ENCODE data around the gene KPTN.
A peak's percentile ranks its signal among the peaks of the same experiment; 100 is the strongest.

Gene KPTN

GRCh38 chr19:47508721-47509120 is 24.7 kb upstream of the KPTN start:
- no peak for DNase-seq

GRCh38 chr19:47507924-47508553 is 24.0 kb upstream of the KPTN start:
- DNase-seq: peak; percentile 82

DNA sequence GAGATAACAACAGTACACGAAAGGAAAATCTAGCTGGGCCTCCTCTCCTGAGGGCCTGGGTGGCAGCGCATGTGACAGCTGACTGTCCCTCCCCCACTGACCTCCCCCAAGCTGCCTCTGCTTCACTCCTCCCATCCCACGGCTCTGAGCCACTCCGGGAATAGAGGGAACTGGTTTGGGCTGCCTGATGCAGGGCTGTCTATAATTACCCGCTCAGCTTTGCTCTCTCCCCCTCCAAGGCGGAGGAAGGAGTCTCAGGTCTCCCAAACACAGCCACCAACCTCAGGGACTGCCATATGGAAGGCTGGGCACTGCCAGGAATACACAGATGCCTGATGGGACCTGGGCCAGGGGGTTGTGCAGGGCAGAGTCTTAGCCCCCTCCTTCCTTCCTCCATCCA is 23.0 kb upstream of the KPTN start:
- DNase-seq: peak; percentile 88

DNA sequence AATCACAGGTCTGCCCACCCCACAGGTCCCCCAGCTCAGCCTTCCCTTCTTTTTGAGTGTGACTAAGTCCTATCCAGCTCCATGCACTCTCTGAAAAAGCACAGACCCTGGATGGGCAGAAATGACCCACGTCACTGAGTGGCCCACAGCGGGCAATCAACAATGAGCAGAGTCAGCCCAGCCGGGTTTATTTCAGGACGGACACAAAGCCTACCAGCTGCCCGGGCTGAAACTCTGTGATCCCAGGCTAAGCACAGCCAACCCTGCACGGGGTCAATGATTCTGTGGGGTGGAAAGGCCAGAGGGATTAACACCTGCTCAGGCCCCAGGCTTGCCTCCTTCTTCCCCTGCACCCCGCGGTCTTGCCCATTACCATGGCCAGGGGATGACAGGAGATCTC is 22.4 kb upstream of the KPTN start:
- DNase-seq: no peak

DNA sequence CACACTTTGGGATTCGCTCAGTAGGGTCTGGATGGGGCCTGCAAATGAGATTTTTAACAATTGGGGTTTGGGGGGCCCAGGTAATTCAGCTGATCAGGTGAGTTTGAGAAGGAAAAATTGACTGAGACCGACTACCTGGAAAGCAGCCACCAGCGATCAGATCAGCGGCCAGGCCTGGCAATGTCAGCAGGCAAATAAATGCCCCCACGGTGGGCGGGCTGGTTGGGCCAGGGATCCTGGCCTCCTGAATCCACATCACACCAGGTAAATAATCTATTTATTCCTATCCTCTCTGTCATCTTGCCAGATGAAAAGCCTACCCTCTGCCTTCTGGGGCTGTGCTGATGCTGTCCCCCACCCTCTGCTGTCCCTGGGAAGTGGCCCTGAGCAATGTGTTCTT is 21.5 kb upstream of the KPTN start:
- DNase-seq: no peak

DNA sequence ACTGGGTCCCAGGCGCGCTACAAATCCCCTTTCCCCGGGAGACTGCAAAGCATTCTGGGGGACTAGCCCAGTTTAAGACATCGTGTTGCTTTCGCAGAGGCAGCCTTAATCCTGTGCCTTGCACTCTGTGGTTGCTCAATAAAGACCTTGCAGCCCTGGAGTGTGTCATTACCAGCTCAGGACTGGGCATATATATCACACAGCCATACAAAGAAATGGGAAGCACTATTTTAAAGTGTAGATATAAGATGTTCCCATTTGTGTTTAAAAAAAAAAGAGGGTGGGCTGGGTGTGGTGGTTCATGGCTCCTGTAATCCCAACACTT is 19.8 kb upstream of the KPTN start:
- no peak for DNase-seq

DNA sequence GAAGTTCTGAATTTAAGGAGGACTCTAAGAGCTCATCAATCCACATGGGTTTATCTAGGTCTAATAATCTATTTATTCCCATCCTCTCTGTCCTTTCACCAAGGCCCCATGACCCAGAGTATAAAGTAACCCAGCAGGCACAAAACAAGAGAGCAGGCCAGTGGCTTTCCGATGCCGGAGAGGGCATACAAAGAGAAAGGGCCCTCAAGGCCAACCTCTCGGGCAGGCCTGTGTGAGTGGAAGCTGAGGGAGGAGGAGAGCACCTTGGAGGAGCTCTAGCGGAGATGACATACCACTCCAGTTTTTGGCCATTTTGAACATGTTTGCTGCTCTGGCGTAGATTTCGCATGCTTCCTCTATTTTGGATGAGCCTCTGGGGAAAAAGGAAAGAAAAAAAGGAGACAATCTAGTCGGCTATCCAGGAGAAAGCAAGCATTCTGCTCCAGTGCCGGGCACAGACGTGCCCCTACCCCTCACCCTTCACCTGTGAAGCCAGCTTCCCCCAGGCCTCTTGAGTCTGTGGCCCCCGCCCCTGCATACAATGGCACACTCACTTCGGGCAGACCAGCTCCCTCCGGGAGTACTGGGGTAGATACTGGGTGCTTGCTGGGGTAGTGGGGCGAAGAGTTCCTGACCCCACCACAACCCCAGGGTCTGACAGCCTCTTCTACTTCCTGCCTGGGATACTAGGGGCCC is 19.3 kb upstream of the KPTN start:
- no peak for DNase-seq

DNA sequence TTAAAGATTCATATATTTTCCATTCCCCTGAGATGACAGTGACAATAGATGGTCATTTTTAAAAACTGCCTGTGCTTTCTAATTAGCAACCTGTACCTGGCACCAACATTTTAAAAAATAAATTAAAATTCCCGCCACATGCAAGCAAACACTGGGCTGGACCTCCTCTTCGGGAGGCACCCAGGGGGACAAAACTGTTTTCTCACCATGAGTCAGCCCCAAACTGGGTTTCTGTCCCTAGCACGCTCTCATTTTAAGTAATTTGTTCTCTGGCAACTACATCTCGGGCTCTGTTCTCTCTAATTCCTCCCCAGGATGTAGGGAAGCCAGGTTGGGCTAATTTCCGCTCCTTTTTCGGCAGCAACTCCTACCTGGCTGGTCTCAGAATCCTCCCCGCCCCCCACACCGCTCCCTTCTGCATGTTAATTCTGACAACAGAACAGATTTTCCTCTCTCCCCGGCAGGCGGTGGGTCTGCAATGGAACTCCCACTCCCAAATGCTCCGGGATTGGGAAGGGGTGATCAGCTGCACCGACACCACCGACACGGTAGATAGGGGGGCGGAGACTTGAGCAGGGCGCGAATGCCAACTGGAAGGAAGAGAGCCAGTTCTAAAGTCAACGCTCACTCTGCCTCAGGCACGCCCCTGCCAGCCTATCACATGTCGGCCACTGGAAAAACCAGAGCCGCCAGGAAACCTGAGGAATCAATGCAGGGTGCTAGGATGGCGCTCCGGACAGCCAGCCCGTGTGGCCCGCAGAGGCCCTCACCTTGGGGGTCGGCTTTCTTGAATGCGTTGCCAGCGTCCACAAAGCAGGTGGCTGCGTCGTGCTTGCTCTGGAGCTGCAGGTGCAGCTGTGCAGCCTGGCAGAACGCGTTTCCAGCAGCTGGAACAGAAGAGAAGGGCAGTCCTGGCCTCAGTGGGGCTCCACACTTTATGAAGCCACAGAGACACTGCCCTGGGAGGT is 16.1 kb upstream of the KPTN start:
- peak; percentile 91 for DNase-seq

- DNase-seq: no peak
Measured at GRCh38 chr19:47499371-47499770, 15.4 kb upstream of the KPTN start.

DNA sequence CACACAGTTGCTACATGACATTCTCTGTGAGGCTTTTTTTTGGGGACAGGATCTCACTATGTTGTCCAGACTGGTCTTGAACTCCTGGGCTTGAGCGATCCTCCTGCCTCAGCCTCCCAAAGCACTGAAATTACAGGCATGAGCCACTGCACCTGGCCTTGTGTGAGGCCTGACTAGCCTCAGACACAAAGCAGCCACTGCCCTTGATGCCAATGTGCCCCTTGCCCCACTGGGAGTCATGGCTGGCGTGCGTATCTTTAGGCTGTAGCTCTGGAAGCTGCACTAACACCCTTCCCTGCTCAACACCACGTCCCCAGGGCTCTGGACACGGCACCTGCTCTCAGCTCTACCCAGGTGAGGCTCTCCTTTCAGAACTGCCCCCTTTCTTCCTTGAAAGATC is 14.5 kb upstream of the KPTN start:
- DNase-seq: no peak

GRCh38 chr19:47497821-47498520 is 14.0 kb upstream of the KPTN start:
- no peak for DNase-seq

GRCh38 chr19:47497050-47497766 is 13.2 kb upstream of the KPTN start:
- peak; percentile 64 for DNase-seq

GRCh38 chr19:47495478-47496372 is 11.7 kb upstream of the KPTN start:
- DNase-seq: peak; percentile 47

- DNase-seq: peak; percentile 94
Measured at GRCh38 chr19:47494729-47495128, 10.7 kb upstream of the KPTN start.

DNA sequence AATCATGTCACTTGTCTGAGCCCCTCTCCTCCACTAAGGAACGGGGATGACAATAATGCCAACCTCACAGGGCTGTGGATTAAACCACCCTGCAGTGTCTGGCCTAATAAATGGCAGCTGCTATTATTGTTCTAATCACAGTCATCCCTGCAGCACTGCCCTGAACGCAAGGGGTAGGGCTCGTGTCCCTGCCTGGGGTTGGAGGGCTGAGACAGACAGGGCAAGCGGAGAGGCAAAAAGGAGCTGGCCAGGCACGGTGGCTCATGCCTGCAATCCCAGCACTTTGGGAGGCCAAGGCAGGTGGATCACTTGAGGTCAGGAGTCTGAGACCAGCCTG is 10.2 kb upstream of the KPTN start:
- no peak for DNase-seq

- no peak for DNase-seq
Measured at GRCh38 chr19:47493378-47494210, 9.6 kb upstream of the KPTN start.

DNA sequence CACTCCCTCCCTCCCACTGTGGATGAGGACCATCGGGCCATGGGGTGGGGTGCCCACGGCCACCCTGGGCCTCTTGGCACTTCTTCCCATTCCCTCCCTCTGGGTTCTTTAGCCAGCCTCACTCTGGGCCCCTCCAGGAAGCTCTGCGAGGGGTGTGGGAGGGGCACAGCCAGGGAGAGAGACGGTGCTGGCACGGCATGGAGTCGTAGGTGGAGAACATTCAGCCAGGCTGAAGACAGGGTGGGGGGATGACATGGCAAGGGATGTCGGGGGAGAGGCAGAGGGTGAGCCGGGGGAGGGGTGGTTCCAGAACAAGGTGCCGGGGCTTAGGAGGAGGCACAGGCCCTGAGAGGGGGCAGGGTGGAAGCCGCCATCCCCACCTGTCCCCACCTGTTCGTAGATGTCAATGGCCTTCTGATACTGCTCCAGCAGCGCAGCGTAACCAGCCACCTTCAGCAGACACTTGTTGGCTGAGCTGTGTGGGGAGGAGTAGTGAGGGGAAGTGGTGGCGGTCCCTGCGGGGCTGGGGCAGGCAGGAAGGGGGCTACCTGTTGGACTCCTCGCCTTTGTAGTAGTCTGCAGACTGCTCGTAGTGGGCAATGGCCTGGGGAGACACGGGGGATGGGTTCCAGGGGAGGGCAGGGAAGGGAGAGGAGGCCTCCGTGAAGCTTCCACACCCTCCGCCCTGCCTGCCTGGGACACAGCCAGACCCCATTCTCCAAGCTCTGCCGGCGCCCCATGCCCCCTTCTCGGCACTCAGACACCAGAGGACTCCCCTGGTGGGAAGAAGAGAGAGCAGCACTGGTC is 8.8 kb upstream of the KPTN start:
- no peak for DNase-seq

DNA sequence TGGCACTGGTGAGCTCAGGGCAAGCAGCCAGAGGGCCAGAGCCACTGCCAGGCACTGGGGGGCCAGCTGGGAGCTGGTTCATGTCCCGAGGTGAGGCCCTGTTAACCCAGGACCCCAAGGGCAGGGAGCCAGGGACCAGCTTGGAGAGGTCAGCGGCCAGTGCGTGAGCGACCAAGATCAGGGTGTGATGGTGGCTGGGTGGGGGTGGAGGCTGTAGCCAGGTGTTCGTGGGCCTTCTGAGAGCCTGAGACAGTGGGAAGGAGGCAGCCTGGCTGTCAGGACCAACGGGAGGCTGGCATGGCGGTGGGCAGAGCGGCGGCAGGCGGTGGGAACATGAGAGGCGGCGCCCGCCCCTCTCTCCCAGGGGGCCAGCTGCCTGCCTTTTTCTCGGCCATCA is 8.1 kb upstream of the KPTN start:
- DNase-seq: no peak

GRCh38 chr19:47491358-47492136 is 7.5 kb upstream of the KPTN start:
- no peak for DNase-seq

Measured in NCI-H1694 (cell line).